Erythroblast (primary cell): ENCODE measurements around the gene MMEL1.

Experiments used
- DNase-seq, 2 experiments: peaks; one replicate each; lab custom pipeline; 2025; lab: John Stamatoyannopoulos, UW
- GATA1 ChIP-seq: IDR thresholded peaks from 2 replicates; pipeline ENCODE4 v1.6.1; 2011; ENCODE audit warnings: low read depth, mild to moderate bottlenecking, control low read depth, low read length, moderate library complexity
- POLR2A ChIP-seq: IDR thresholded peaks from 2 replicates; pipeline ENCODE4 v1.6.1; 2011; ENCODE audit warnings: mild to moderate bottlenecking, low read length

Gene MMEL1

GRCh38 chr1:2645143-2645542 is 12.3 kb upstream of the MMEL1 start:
- TF ChIP-seq GATA1 (no peak), POLR2A (no peak)
- no peak for DNase-seq

GRCh38 chr1:2644591-2645101 is 11.8 kb upstream of the MMEL1 start:
- TF ChIP-seq GATA1, result no peak
- TF ChIP-seq POLR2A, result no peak
- DNase-seq, result no peak

- no peak for DNase-seq
- no peak for TF ChIP-seq POLR2A
- TF ChIP-seq GATA1, result no peak
These were observed 11.4 kb upstream of the MMEL1 start for GRCh38 chr1:2644171-2644570.

DNA sequence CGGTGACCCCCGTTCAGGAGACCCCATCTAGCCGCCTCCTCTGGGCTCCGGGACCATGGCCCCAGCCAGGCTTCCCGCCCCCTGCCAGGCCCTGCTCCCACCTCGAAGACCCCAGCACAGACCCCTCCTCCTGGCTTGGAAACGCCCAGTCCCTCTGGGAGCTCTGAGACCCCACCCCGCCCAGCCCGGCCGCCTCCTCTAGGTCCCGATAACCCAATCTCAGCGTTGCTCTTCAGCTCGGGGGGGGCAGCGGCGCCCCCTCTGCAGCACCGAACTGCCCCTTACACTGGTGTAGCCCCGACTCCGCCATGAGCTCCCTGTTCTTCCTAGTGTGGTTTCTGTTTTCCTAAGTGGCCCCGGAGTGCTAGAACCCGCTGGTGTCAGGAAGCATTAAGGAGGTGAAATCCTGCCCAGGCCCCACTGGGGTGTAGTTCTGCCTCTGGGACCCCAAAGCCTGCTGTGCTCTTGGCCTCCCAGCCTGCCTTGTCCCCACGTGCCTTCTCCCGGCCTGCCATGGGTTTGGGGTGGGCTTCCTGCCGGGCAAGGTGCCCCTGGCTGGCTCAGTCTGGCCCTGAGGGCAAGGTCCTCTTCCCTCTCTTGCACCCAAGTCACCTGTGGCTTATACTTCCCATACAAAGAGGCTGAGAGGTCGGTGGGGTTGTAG is 10.7 kb upstream of the MMEL1 start:
- DNase-seq, result no peak
- no peak for TF ChIP-seq GATA1
- TF ChIP-seq POLR2A, result no peak

GRCh38 chr1:2642560-2643413 is 10.0 kb upstream of the MMEL1 start:
- TF ChIP-seq GATA1, result no peak
- peak; percentile 52 for TF ChIP-seq POLR2A
- DNase-seq, result peak; percentile 86 to 87

- TF ChIP-seq POLR2A, result no peak
- TF ChIP-seq GATA1, result no peak
These were observed 9.3 kb upstream of the MMEL1 start for GRCh38 chr1:2642131-2642559.

DNA sequence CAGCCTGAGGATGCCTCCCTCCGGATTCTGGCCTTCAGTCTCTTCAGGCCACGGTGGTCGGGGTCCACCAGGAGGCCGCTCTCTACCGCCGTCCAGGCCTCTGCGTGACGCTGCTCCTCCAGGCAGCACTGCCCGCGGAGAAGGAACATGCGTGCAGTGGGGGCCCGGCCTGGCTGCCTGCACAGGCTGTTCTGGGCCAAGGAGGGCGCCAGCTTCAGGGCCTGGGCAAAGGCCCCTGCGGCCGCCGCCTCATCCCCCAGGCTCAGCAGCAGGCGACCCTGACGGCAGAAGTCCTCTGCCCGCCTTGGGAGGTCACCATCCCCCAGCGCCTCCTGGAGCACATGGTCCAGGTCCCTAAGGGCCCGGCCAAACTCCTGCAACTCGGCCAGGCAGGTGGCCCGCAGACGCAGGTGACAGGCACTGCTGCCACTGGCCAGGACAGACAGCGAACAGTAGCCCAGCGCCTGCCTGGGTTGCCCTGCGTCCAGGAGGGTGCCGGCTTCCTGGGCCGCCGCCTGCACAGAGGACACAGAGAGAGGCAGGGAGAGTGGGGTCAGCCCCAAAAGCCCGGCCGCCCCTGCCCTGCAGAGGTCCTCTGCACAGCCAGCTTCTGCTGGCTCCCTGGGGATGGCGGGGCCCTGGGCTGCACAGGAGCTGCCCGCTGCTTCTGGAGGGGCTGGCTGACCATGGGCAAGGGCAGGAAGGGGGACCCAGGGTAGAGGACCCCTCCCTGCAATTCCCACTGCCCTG is 8.7 kb upstream of the MMEL1 start:
- no peak for DNase-seq
- TF ChIP-seq GATA1, result no peak
- TF ChIP-seq POLR2A, result no peak

More at GRCh38 chr1:2642131-2642559, 9.3 kb upstream of the MMEL1 start:
- no peak for DNase-seq

DNA sequence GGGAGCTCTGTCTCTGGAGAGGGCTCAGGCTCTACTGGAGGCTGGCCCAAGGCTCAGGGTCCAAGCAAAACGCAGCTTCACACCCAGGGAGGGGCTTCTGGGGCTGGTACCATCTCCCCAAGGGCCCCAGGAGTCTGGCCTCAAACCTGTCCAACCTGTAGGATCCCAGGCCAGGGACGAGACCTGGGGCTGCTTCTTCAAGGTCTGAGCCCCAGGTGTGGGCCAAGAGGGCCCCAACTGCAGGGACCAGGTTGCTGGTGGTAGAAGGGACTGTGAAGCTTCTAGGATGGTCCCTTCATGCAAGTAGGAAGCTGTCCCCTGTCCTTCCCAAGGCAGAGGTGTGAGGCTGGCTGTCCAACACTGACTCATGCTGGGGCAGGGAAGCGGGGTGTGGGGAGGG is 7.8 kb upstream of the MMEL1 start:
- TF ChIP-seq POLR2A (no peak), GATA1 (no peak)
- no peak for DNase-seq

DNA sequence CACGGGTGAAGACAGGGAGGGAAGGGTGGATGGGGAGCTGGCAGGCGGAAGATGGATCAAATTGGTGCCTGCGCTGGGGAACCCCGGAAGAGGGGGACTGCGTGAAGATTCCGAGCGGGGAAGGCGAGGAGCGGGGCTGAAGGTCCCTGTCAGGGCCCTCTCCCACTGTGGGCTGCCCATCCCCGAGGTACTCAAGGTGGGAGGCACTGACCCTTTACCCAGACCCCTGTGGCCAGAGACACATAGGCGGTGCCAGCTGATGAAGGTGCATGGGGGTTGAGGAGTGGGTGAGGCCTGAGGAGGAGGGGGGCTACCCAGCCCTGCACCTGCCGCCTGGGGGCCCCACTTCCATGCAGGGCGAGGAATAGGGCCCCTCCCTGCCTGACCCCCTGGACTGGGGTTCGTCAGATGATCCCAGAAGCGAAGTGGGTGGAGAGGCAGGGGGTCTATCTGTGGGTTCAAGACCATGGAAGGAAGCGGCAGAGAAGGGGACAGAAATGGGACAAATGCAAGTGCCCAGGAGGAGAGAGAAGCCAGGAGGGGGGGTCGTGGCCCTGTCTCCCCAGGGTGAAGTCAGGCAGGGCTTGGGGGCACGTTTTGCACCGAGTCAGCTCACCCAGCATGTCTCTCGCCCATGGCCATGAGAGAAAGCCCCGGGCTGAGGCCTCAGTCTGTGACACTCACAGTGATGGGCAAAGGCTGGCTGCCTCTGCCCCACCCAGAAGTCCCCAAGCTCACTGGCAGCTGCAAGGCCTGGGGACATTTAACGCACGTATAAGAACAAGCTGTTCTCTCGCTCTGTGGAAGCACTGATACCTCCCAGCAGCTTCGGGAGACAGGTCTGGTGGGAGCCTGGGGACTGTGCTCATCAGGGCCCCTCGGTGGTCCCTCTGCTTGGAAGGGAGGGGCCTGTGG is 7.0 kb upstream of the MMEL1 start:
- DNase-seq, result no peak
- TF ChIP-seq GATA1, result no peak
- TF ChIP-seq POLR2A, result no peak

GRCh38 chr1:2639203-2639602 is 6.4 kb upstream of the MMEL1 start:
- TF ChIP-seq POLR2A (no peak), GATA1 (no peak)
- DNase-seq, result no peak

DNA sequence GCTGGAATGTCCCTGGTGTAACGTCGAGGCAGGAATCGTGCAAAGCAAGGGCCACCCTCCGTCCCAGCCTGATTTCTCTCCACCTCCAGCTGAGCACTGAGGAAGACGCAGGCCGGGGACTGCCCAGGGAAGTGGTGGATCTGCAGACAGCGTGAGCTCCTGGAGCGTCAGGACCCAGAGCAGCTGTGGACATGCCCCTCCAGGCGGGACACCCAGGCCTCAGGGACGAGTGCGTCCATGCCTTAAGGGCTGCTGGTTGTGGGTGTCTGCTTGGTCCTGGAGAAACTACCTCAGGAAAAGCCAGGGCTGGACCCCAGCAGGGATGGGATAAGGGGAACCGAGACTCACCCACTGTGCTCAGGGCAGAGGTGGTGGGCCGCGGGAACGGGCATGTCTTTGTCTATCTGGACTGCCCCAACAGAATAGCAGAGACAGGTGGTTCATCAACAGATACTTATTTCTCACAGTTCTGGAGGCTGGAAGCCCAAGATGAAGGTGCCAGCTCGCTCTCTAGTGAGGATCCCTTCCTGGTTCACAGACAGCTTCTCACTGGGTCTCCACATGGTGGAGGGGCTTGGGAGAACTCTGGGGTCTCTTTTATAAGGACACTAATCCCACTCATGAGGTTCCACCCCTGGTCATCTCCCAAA is 5.8 kb upstream of the MMEL1 start:
- DNase-seq, result no peak
- TF ChIP-seq GATA1, result no peak
- TF ChIP-seq POLR2A, result no peak

DNA sequence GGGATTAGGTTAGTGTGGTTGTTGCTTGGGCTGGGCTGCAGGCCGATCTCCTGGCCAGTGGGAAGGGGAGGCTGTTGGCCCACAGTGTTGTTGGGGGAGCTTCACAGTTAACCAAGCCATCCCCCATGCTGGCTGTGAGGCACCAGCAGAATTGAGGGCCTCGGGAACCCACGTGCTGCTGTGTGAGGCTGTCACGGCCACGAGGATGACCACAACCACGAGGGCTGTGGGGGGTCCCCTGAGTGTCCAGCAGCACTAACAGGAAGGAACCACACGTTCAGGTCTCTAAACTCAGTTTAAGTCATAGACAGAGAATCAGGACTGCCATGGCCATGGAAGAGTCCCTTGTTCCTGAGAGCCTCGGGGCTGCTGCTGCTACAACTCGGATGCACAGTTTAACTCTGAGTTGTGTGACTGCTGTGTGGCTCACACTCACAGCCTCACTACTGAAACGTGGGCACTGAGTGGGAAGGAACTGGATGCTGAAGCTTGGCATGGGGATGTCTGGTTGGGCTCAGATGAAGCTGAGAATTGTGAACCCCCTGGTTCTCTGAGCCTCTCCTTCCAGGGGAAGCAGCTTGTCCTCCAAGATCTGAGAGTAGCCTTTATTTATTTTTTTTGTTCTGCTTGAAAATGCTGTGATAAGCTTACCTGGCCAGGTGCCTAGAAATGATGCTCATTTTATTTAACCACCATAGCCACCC is 4.8 kb upstream of the MMEL1 start:
- no peak for DNase-seq
- TF ChIP-seq GATA1, result no peak

DNA sequence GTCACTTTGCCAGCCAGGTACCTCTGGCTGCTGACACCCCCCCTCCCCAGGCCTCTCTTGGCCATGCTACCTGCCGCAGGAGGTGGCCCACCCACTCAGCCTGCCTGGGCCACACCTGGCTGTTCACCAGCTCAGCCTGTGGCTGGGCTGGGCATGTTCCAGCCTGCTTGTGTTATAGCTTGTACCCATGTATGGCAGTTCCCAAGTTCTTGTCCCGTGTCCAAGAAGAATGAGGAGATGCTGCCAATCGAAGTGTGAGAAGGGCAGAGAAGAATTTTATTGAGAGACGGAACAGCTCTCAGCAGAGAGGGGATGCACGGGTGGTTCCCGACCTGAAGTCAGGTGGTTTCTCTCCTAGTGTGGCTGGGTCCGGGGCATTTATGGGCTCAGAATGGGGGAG is 3.9 kb upstream of the MMEL1 start:
- no peak for TF ChIP-seq POLR2A
- no peak for TF ChIP-seq GATA1
- peak; percentile 25 to 34 for DNase-seq
